Activated CD4-positive, CD25-positive, alpha-beta regulatory T cell (primary cell): ENCODE data around the gene EPN2.
"Not testable (repeated sequence)": the region's sequence is repeated elsewhere in the genome, so short reads cannot be mapped to it uniquely, and the experiment has no call there.

Source experiments
- DNase-seq, 4 experiments: peaks; one replicate each; lab custom pipeline; 2025; lab: John Stamatoyannopoulos, UW

Gene EPN2

DNA sequence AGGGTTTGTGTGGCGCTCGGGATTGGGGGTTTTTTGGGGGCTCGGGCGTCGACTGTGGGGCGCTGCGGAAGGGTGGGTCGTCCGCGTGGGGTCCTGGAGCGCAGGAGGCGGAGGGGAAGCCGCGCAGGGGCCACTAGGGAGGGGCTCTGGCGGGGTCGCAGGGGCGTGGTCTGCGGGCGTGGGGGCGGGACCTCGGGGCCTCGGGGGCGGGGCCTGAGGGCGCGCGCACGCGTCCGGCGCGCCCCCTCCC, at the start of gene EPN2:
Gene EPN2 (plus strand): TSS at position 228 of the 250 bp plus-strand sequence. CDS start 45,754 bp downstream, outside the sequence.
- DNase-seq, result not testable (repeated sequence)

DNA sequence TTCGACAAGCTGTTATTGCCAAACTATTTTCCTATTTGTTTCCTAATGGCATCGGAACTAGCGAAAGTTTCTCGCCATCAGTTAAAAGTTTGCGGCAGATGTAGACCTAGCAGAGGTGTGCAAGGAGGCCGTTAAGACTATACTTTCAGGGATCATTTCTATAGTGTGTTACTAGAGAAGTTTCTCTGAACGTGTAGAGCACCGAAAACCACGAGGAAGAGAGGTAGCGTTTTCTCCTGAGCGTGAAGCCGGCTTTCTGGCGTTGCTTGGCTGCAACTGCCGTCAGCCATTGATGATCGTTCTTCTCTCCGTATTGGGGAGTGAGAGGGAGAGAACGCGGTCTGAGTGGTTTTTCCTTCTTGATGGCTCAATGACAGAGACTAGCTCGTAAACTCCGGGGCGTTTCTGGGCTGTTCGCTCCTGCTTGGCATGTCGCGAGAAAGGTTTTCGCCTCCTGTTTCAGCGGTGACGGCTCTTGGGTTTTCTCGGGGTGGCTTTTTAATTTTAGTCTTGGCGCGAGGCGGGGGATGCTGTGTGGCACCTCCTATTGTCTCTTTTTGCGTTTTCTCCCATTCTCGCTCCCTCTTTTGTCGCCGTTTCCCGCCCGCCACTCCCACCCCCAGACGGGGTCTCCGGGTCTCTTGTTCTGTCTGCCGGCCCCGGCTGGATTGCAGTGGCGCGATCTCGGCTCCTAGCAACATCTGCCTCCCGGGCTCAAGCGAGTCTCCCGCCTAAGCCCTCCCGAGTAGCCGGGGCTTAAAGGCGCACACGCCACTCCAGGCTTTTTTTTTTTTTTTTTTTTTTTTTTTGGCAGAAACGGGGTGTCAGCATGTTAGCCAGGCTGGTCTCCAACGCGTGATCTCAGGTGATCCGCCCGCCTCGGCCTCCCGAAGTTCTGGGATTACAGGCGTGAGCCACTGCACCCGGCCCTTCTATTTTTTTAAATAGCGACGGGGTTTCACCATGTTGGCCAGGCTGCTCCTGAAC, 49.0 kb upstream of the EPN2 start:
- not testable (repeated sequence) for DNase-seq

DNA sequence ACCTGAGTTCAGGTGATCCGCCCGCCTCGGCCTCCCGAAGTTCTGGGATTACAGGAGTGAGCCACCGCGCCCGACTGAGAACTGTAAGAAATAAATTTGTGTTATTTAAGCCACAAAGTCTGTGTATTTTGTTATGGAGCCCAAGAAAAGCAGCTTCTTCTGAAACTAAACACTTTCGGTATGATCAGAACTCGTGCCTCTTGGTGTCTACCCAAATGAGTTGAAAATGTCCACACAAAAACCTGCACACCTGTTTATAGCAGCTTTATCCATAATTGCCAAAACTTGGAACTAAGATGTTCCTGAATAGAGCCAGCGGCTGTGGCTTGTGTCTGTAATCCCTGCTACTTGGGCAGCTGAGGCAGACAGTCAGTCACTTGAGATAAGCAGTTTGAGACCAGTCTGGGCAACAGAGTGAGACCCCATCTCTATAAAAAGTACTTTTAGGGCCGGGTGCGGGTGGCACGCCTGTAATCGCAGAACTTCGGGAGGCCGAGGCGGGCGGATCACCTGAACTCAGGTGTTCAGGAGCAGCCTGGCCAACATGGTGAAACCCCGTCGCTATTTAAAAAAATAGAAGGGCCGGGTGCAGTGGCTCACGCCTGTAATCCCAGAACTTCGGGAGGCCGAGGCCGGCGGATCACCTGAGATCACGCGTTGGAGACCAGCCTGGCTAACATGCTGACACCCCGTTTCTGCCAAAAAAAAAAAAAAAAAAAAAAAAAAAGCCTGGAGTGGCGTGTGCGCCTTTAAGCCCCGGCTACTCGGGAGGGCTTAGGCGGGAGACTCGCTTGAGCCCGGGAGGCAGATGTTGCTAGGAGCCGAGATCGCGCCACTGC, 48.1 kb upstream of the EPN2 start:
- DNase-seq, result not testable (repeated sequence)

DNA sequence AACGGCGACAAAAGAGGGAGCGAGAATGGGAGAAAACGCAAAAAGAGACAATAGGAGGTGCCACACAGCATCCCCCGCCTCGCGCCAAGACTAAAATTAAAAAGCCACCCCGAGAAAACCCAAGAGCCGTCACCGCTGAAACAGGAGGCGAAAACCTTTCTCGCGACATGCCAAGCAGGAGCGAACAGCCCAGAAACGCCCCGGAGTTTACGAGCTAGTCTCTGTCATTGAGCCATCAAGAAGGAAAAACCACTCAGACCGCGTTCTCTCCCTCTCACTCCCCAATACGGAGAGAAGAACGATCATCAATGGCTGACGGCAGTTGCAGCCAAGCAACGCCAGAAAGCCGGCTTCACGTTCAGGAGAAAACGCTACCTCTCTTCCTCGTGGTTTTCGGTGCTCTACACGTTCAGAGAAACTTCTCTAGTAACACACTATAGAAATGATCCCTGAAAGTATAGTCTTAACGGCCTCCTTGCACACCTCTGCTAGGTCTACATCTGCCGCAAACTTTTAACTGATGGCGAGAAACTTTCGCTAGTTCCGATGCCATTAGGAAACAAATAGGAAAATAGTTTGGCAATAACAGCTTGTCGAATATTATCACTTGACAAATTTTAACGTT, 47.3 kb upstream of the EPN2 start:
- DNase-seq, result not testable (repeated sequence)

DNA sequence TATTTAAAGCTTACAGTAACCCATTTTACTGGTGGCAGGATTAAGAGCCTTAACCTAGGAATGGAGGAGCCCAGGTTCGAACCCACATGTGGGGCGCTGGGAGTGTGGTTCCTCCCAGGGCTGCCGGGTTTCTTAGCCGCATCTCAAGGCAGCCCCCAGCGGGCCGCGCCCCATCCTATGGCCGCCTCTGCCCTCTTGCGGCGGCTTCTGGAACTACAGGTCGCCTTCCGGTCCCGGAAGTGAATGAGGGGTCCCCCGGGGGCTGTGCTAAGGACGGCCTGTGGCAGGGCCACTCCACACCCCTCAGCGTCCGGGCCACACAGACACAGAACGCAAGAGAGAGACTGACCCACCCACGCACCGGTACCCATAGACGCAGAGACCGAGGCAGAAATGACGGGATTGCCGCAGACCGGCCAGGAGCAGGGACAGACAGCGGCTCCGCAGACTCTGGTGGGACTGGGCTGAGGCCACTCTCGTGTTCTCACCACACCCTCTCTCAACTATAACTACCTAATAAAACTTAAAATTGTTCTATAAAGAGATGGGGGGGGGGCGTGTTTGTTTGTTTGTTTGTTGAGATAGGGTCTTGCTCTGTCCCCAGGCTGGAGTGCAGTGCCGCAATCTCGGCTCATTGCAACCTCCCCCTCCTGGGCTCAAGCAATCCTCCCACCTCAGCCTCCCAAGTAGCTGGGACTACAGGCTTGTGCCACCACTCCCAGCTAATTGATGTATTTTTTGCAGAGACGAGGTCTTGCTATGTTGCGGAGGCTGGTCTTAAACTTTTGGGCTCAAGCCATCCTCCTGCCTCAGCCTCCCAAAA, 40.6 kb upstream of the EPN2 start:
- not testable (repeated sequence) for DNase-seq

DNA sequence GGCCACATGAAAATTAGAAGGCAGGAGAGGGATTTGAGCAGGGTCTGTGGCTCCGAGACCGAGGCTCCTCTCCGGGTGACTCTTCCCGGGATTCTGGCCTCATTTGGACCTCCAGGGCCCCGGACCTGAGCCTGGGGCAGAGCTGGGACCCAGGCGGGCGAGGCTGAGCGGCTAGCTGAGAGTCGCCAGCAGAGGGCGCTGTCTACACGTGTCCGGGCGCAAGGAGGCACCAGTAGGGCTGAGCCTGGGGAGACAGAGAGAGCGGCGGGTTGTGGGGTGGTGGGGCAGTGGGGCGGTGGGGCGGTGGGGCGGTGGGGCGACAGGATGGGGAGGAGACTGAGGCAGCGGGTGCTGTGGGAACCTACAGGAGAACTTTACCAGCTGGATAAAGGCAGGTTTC, 34.7 kb upstream of the EPN2 start:
- not testable (repeated sequence) for DNase-seq

DNA sequence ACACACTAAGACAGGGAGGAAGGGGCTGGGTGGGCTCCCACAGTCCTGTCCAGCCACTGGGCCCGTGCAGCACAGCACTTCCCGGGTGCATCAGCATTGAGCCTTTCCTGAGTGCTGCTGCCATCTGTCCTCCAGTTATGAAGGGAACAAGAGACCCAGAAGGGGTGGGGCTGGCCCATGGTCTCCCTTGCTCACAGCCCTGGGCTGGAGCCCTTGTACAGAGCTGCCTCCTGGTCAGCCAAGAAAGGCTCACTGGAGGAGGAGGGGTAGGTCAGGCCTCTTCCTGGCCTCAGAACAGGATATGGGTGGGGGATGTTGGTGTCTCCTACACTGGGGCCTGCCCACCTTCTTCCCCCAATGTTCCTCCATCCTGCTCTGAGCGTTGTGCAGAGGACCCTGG, 33.7 kb upstream of the EPN2 start:
- DNase-seq, result not testable (repeated sequence)

DNA sequence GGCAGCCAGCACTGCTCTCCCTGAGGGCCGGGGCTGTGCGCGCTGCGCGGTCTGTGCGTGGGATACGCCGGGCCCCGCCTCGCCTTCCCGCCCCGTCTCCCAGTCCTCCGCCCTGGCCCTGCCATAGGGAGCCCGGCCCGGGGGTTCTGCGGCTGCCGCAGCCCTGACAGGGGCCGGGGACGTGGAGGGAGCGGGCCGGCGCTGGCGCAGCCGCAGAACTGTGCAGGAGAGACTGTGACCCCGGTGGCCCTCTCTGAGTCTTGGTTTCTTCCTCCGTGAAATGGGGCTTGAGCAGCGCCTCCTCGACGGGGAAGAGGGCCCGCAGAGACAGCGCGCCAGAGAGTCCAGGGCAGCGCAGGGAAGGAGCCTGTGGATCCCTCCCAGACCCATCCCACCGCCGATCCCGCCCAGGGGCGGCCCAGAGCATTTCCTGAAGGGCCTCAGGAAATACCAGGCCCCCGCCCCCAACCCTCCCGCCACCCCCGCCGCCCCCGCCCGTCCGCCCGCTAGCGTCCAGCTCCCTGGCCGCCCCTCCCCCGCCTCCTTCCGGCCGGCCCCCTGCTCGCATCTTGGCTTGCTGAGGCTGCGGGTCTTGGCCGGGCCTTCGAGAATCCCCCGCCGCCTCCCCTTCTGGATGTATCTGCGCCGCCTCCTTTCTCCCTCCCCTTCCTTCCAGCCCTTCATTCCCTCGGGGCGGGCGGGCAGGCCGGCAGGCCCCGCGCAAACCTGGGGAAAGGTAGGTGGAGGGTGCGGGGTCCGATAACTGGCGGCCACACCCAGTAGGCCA, 21.9 kb upstream of the EPN2 start:
- not testable (repeated sequence) for DNase-seq

DNA sequence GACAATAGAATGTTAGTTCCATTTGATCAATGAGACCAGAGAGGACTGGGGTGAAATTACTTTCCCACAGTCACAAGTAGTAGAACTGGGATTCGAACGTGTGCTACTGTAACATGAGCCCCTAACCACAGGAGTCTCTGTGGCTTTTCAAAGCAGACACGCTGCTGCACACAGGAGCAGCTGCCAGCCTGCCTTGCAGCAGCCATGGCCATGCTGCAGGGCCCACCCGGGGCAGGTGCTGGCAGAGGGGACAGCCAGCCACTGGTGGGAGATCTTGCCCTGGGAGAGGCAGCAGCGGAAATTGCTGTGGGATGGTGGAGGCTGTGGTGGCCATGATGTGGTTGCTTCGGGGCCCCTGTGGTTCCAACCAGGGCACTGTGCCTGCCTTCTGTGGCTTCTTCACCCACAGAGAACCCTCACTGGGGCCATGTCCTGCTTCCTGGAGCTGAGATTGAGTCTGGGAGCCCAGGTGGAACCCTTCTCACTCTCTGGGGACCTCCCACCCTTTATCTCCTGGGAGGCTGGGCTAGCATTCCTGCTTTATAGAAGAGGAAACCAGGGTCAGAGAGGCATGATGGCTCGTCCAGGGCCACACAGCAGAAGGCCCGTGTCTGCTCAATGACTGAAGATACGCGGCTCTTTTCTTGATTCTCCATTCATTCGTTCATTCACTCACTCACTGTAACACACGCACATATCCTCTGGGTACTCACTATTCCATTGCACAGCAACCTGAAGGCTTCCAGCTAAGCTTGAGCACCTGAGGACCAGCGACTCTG, 20.8 kb upstream of the EPN2 start:
- not testable (repeated sequence) for DNase-seq

DNA sequence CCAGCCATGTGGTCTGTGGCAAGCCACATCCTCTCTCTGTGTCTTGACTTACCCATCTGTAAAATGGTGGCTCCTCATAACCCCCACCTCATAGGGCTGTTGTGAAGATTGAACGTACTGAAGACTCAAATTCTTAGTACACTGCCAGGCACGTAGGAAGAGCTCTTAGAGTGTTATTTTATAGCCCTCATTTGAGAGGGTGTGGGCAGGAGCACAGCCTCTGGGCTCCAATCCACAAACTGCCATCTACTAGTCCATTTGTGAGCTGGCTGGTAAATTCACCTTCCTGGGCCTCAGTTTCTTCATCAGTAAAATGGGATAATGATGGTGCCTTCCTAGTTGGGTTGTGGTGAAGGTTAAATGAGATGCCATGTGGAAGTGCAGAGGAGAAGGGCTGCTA, 18.3 kb upstream of the EPN2 start:
- not testable (repeated sequence) for DNase-seq

DNA sequence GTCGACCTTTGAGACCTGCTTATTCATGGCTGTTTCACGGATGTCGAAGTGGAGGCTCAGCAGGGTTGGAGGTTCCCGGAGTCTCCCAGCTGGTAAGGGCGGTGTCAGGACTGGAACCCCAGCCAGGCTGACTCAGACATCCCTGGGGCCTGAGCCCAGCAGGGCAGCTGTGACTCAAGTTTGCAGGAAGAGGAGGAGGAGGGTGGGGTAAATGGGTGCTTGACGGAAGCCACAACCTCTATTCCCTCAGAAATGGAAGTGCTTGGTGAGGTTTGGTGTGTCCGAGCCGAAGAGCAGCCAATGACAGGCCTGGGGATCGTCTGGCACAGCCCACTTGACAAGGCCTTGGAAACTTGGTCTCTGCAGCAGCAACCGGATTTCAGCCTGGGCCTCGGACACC, 17.8 kb upstream of the EPN2 start:
- DNase-seq, result not testable (repeated sequence)

DNA sequence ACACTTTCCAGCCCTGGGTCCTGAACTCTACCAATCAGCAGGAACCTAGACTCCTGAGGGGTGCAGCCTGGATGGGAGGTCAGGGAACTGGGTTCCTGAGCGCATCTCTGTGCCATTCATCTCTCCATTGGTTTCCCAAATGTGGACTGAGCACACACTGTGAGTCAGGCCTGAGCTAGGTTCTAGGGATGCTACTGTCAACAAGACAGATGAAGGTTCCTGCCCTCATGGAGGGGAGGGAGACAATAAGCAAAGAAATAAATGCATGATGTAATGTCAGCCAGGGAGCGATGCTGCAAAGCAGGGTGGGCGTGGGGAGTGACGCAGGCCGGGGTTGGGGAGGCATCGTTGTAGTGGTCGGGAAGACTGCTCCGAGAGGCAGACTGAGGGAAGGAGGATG, 17.0 kb upstream of the EPN2 start:
- DNase-seq, result not testable (repeated sequence)

DNA sequence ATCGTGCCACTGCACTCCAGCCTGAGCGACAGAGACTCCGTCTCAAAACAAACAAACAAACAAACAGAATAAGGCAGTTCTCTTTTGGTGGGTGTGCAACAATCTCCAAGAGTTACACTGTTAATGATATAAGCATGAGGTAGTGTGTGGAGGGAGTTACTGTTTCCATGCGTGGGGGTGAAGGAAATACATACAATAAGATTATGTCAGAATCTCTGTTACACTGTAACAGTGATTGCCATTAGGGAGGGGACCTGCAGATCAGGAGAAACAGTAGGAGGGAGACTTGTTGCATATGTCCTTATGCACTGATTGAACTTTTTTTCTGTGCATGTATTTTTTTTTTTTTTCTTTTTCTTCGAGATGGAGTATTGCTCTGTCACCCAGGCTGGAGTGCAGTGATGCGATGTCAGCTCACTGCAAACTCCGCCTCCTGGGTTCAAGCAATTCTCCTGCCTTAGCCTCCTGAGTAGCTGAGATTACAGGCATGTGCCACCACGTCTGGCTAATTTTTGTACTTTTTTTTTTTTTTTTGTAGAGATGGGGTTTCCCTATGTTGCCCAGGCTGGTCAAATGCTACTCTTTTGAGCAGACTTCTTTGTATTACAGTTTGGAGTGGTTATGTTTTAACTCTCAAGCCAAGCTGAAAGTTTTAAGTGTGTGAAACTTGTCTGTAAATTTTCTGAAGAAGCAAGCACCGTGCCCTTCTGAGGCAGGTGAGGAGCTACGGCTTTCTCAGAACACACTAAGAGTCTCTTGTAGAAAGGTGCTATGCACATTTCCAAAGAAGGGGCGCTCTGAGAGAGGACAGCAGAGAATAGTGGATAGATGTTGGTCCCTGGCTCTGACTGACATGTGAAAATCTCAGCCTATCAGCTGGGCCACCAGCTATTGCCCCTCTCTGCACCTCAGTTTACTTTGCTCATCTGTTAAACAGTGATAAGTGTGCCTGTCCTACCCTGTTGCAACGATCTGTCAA, 10.3 kb upstream of the EPN2 start:
- not testable (repeated sequence) for DNase-seq

DNA sequence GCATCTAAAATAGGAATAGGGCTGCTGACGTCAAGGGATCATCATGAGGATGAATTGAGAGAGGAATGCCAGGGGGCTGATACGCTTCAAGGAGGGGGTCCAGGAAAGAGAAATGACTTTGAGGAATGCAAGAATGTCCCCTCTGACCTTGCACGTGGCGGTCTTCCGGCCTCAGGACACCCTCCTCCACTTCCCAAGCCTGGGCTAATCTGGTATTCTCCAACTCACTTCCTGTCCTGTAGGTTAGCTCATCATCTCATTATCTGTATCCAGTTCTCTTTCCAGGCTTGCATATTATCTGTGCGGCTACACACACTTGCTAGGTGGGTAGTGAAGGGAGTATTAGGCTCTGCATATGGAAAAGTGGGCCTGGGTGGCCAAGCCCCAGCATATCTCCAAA, 2.5 kb upstream of the EPN2 start:
- DNase-seq, result not testable (repeated sequence)

DNA sequence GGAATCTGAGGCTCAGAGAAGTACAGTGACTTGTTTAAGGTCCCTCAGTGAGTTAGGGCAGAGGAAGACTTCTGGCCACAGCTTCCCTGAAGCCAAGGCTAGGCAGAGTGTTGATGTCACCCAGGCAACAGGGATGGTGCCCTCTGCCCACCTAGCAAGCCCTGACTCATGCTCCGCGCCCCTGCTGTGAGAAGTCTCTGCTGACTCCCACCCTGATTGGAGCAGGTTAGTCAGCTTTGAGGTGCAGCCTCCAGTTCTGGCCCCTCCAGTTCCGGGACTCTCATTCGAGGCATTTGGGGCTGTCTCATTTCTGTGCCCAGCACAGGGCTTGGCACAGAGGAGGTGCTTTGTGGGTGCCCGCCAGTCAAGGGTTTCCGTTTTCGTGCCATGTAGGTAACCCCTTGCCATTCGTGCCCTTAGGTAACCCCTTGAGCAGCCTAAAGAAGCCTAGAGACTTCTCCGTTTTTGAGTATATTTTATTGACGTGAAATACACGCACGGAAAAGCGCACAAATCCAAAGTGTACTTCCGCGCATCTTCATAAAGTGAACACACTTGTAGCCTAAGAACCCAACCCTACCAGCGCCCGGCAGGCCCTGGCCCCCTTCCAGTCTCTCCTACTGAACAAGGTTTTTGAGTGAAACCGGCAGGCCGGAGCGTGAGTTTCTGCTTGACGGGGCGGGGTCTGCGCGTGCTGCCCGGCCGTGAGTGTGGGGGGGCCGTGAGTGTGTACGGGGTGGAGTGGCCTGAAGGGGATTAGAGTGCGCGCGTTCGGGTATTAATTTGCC, 621 bp upstream of the EPN2 start:
- DNase-seq, result not testable (repeated sequence)

DNA sequence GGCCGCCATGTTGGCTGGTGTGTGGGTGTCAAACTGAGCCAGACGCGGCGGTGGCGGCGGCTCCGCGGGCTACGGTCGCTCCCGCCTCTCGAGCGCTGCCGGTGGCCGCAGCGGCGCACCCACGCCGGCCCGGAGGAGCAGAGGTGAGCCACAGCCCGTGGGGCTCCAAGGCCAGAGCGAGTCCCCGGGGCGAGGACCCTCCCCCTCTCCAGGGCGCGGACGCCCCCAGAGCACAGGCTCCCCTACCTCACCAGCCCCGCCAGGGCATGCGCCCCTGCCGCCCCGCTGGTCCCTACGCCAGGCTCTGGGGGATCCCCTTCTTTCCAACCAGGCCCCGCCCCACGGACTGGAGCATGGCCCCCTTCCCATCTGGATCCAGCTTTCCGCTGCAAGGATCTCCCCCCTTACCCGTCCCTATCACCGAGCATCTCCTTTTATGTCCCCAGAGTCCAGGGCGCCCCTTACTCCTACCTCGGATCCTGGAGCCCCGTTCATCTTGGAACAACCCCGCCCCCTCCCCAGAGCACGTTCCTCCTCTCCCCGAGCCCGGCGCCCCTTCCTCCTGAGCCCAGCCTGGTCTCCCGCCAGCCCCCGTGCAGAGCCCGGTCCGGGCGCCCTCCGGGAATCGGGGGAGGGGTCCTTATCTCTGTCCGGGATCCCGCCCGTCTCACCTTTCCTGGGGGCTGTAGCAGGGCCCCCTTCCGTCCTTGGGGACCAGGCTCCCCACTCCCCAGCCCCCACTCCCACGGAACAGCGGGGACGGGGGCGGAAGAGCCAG, 412 bp downstream of the EPN2 start:
- no peak for DNase-seq

DNA sequence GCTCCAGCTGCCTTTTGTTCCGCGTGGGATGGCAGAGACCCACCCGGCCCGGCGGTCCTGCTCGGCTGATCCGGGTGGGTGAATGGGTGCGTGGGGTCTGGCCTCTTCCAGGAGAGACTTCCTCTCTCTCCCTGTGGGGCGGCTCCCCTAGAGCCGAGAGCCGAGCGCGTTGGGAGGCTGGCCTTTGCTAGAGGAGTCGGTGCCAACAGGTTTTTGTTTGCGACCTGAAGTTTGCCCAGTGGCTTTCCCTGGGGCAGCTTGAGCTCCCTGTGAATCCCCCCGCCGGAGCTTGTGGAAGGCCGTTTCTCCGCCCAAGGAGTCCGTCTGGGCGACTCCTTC, 970 bp downstream of the EPN2 start:
- no peak for DNase-seq
